GM12865 (cell line): Measurements from ENCODE around the gene TMEM74B.

ENCODE experiments used
- DNase-seq: peaks from one replicate; pipeline ENCODE4 v3.0.0; 2010; ENCODE audit warnings: low read depth
- H3K4me3 ChIP-seq: 2 replicates; pipeline ENCODE4 v1.5.1; 2011; ENCODE audit warnings: mild to moderate bottlenecking, low read depth, low read length, control low read depth
- TF ChIP-seq, protein P1 (sequence below): IDR thresholded peaks from 2 replicates; pipeline ENCODE4 v1.5.1; 2011; ENCODE audit warnings: low read length, control low read depth, low read depth, inconsistent platforms; ENCODE audit not compliant: insufficient read depth; ENCODE audit errors: missing control alignments

Gene TMEM74B

DNA sequence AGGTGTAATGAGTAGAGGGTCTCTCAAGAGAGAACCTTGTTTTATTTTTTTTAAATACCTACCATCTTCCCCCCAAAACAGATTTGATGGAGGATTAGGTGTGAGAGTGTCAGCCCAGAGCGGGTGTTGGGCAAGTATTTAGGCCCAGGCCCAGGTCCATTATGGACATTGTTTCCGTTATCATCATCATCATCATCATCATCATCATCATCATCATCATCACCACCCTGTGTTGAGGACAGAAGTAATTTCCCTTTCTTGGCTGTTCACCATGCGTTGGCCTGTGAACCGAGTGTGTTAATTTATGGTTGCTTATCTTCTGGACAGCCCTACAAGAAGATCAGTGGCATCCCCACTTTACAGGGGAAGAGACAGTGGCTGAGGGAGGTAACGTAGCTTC is 37.8 kb downstream of the TMEM74B start:
- DNase-seq: no peak
- H3K4me3 ChIP-seq: no peak overlapping the region
- TF ChIP-seq, protein P1, sequence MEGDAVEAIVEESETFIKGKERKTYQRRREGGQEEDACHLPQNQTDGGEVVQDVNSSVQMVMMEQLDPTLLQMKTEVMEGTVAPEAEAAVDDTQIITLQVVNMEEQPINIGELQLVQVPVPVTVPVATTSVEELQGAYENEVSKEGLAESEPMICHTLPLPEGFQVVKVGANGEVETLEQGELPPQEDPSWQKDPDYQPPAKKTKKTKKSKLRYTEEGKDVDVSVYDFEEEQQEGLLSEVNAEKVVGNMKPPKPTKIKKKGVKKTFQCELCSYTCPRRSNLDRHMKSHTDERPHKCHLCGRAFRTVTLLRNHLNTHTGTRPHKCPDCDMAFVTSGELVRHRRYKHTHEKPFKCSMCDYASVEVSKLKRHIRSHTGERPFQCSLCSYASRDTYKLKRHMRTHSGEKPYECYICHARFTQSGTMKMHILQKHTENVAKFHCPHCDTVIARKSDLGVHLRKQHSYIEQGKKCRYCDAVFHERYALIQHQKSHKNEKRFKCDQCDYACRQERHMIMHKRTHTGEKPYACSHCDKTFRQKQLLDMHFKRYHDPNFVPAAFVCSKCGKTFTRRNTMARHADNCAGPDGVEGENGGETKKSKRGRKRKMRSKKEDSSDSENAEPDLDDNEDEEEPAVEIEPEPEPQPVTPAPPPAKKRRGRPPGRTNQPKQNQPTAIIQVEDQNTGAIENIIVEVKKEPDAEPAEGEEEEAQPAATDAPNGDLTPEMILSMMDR: no peak

DNA sequence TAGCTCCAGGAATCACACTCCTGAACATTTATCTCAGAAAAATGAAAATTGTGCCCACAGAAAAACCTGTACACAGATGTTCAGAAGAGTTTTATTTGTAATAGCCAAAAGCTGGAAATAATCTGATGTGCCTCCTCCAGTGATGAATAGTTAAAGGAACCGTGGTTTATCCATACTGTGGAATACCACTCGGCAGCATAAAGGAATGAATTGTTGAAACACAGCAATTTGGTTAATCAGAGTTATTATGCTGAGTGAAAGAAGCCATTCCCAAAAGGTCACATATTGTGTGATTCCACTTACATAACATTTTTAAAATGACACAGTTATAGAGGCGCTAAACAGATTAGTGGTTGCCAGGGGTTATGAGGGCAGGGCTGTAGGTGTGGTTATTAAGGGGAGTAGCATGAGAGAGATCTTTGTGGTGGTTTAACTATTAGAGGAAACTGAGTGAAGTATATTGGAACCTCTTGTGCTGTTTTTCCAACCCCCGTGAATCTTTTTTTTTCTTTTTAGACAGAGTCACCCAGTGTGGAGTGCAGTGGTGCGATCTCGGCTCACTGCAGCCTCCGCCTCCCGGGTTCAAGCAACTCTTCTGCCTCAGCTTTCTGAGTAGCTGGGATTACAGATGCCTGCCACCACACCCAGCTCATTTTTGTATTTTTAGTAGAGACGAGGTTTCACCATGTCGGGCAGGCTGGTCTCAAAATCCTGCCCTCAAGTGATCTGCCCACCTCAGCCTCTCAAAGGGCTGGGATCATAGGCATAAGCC is 40.2 kb downstream of the TMEM74B start:
- TF ChIP-seq, protein P1: no peak
- H3K4me3 ChIP-seq: no peak overlapping the region
- no peak for DNase-seq

DNA sequence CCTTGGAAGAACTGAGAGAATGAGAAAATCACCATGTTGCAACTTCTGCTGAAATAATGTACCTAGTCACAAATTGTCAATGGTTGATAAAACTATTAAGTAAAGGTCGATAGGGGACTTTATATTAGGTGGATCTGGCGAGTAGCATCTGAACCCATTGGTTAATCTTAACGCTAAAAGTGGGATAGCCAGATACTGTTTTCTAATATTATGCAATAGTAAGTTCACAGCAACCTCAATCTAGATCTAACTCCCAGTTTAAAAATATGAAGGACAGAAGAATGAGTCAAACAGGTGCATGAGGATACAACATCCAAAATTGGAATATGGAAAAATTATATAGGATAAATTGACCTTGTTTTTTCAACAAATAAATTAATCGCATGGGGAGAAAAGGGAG is 47.5 kb downstream of the TMEM74B start:
- no peak overlapping the region for H3K4me3 ChIP-seq
- TF ChIP-seq, protein P1: no peak
- no peak for DNase-seq

DNA sequence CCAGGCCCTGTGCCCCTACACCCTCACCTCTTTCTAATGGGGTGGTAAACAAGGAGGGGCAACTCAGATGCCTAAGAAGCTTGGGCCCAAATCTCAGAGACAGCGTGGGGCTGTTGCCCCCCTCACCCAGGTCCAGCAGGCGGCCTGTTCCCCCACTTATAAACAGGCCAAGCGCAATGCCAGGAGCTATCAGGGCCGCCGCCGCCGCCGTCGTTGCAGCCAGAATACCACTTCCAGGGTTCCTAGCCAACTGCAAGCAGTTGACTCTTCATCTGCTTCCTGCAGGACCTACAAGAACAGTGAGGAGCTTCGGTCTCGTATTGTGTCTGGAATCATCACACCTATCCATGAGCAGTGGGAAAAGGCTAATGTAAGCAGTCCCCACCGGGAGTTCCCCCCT is 49.9 kb downstream of the TMEM74B start:
- H3K4me3 ChIP-seq: no peak overlapping the region
- no peak for DNase-seq
- TF ChIP-seq, protein P1: no peak

DNA sequence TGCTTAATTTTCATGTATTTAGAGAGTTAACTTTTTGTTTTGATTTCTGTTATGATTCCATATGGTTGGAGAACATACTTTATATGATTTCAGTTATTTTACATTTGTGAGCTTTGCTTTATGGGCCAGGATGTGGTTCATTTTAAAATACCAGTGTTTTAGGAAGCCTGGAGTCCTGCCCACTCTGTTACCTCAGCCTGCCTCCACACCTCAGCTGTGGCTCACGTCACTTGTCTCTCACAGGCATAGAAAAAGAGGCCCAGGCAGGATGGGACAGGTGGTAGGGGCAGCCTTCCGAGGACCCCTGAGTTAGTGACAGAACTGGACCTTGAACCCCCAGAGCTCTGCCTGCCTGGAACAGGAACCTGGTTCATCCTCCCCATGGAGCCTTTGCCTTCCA is 50.4 kb downstream of the TMEM74B start:
- no peak for DNase-seq
- H3K4me3 ChIP-seq: no peak overlapping the region
- TF ChIP-seq, protein P1: no peak

DNA sequence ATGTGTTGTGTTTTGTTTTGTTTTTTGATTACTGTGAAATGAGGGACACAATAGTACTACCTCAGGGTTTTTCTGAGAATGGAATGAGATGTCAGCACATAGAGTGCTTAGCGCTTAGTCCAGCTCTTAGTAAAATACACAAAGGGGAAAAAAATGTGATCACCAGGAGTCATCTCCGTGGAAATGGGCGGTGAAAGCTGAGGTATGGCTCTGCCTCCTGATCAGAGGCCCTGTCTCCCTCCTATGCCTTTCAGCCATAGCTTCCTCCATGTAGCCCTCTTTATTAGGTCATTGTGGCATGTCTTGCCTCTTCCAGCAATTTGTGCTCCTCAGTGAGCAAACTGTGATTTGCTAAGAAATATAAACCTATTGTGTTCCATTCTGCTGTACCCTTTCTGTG is 53.4 kb downstream of the TMEM74B start:
- TF ChIP-seq, protein P1: no peak
- DNase-seq: no peak
- H3K4me3 ChIP-seq: no peak overlapping the region

DNA sequence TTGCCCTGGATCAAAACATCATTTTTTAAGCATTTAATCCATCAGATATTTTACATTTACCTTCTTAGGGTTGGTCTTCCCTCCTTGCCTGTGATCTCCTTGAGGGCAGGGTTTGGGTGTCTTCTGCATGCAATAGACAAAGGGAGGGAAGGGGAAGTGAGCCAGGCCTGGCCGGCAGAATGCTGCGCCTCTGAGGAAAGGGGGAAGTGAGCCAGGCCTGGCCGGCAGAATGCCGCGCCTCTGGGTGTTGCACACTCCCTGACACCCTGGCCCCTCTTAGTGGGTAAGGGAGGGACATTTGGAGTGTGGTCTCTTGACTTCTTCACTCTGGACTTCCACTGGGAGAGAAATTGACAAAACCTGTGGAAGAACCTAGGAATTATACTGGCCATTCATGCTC is 53.9 kb downstream of the TMEM74B start:
- TF ChIP-seq, protein P1: no peak
- H3K4me3 ChIP-seq: no peak overlapping the region
- DNase-seq: no peak
